NCI-H1694 (cell line): ENCODE measurements around the gene MED28.

Experiments
- DNase-seq: peaks from one replicate; lab custom pipeline; 2025; lab: John Stamatoyannopoulos, UW

MED28 gene

DNA sequence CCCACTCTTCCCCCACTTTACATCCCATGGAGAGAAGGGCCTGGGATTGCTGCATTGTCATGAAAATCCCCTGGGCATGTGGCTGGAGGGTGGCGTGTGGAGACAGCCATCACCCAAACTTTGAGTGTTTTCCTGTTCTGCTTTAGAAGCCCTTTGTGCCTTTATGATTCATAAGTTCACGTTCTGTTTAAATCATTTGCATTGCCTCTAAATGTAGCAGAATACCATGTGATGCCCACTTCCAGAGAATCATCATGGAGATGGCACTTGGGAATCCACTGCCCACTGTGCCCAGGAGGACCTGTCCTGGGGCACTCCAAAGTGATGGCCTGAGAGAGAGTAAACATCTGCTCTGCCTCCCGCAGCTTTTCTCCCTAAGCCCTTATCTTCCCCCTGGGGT is 52.8 kb downstream of the MED28 start:
- no peak for DNase-seq

DNA sequence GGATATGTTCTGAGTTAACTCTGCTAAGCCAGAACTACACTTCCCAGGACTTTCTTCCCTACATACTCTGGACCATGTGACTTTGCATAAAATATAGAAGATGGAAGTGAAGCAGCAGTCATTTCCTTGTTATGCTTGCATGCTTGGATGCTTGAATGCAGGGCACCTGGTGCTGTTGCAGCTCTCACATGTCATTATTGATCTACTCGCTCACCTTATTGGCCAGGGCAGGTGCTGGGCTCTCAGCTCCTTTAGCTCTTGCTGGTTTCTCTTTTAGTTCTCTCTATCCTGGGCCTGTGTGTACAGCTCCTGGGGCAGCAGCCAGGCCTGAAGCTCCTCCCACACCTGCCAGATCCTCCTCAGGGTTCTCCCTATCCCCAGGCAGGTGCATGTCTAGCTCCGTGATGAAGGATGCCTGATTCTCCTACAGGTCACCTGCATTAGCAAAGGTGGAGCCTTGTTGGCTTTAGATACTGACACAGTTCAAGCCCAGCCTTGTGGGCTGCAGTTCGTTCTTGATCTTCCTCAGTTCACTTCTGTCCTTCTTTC is 53.3 kb downstream of the MED28 start:
- DNase-seq, result no peak

DNA sequence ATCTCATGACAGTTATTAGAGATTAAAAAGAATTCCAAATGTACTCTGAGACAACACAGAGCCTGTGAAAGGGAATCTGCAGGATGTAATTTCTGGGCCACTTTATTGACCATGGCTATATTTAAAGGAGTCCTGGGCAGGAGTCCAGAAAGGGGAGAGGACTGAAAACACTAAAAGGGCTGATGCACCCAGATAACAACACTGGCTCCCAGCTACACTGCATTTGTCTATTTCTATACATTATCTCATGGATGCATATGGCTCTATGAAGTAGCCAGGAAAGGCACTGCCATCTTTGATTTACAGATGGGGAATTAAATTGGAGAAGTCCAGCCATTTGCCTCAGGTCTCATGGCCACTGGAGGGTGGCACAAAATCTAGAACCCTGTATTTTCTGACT is 56.0 kb downstream of the MED28 start:
- DNase-seq, result no peak

DNA sequence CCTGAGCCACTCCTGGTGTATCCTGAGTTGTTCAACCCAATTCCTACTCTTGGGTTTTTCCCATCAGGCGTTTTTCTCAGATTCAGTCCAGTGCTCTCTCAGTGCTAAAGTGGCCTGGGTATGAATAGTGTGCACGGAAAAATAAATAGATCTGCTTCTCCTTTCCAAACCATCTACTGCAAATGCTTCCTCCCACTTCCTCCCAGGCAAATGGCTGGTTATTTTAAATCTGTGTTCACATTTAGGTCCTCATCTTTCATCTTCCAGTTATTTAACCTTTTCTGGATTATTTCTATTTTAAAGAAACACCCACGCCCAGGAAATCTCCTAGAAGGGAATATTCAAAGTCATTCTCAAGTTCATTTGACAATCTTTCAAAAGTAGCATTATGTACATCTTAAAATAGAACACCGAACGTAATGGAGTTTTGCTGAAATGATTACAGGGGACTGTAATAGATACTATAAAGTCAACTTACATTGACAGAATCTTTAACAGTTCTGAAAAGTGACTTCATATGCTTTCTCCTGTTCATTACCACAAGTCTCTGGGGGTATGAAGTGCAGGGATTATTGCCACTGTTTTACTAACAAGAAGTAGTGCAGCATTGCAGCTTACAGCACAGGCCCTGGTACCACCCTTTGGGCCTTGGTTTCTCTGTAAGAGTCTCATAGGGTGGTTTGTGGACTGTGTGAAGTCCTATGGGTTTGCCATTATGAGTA is 66.3 kb downstream of the MED28 start:
- DNase-seq, result no peak

DNA sequence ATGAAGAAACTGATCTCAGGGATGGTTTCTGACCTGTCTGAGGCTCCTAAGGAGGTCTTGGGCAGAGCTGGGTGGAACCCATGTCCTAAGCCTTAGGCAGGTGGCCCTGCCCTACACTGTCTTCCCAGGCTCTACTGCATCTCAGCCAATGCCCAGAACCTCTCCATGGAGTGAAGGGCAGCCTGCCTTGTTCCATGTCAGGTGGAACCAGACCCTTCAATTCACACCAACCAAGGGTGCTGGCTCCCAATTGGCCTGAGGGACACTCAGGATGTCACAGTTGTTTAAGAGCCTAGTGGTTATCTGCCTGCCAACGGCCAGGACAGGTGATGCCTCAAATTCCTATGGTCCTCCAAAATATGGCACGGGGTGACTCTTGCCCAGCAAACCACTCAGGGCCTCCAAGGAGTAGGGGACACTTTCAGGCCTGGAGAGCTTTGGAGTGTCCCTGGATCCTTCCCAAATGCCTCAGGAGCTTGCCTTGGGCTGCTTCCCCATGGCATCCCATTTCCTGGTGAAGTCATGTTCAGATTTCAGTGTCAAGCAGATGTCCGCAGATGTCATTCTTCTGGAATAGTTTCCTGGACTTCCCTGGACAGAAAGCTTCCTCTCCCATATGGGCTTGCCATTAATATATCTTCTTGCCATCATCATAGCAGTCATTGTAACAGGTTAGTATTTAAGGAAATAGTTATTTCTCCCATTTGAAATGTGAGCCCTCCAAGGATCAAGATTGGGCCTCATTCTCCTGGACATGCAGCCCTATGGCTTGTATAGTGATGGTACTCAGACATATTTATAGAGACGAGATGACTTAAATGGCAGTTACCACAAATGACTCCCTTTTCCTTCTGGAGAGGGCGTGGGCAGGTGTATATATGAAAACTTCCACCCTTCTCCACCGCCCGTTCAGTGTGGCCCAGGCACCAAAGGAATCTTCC is 67.1 kb downstream of the MED28 start:
- DNase-seq, result no peak

DNA sequence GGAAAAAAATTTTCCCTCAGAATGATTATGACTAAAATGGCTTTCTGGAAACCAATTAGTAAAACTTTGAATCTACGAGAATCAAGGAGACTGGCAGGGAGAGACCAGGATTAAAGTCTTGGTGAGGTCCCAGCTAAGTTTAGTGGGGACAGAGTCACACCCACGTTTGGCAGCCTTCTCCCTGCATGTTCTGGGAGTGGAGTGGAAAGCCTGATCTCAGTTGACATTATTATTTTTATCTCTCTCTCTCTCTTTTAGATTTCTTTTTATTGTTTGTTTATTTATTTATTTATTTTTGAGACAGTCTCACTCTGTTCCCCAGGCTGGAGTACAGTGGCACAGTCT is 67.8 kb downstream of the MED28 start:
- no peak for DNase-seq
